Stimulated activated CD4-positive, alpha-beta T cell treated with anti-CD3 and anti-CD28 coated beads, Interleukin-4, amount 100 ng/mL, for 24 hours (primary cell): Measurements from ENCODE around the gene EIF5AL1.
"Not testable (repeated sequence)": the region's sequence is repeated elsewhere in the genome, so short reads cannot be mapped to it uniquely, and the experiment has no call there.

Experiments used
- DNase-seq: peaks from one replicate; pipeline ENCODE4 v3.0.0-alpha.2; 2020

Gene EIF5AL1

GRCh38 chr10:79488336-79488735 is 24.0 kb upstream of the EIF5AL1 start:
- DNase-seq = no peak

- no peak for DNase-seq
Observed at GRCh38 chr10:79488870-79489269, 23.5 kb upstream of the EIF5AL1 start.

GRCh38 chr10:79490400-79491142 is 21.8 kb upstream of the EIF5AL1 start:
- DNase-seq = no peak

- DNase-seq = no peak
Observed at GRCh38 chr10:79491143-79491835, 21.0 kb upstream of the EIF5AL1 start.

- DNase-seq = no peak
Observed at GRCh38 chr10:79492256-79492655, 20.1 kb upstream of the EIF5AL1 start.

GRCh38 chr10:79492839-79493238 is 19.5 kb upstream of the EIF5AL1 start:
- no peak for DNase-seq

- no peak for DNase-seq
Observed at GRCh38 chr10:79493806-79494205, 18.5 kb upstream of the EIF5AL1 start.

- DNase-seq = no peak
Observed at GRCh38 chr10:79494871-79495705, 17.2 kb upstream of the EIF5AL1 start.

GRCh38 chr10:79495791-79496190 is 16.5 kb upstream of the EIF5AL1 start:
- no peak for DNase-seq

- no peak for DNase-seq
Observed at GRCh38 chr10:79496896-79497295, 15.4 kb upstream of the EIF5AL1 start.

GRCh38 chr10:79498291-79498829 is 14.0 kb upstream of the EIF5AL1 start:
- DNase-seq = no peak

GRCh38 chr10:79502561-79503309 is 9.6 kb upstream of the EIF5AL1 start:
- DNase-seq = no peak

- not testable (repeated sequence) for DNase-seq
Observed at GRCh38 chr10:79503787-79504186, 8.5 kb upstream of the EIF5AL1 start.

GRCh38 chr10:79504483-79504882 is 7.8 kb upstream of the EIF5AL1 start:
- DNase-seq = not testable (repeated sequence)

GRCh38 chr10:79505328-79505727 is 7.0 kb upstream of the EIF5AL1 start:
- not testable (repeated sequence) for DNase-seq

GRCh38 chr10:79505829-79506228 is 6.5 kb upstream of the EIF5AL1 start:
- no peak for DNase-seq

GRCh38 chr10:79507440-79508167 is 4.7 kb upstream of the EIF5AL1 start:
- no peak for DNase-seq

- DNase-seq = not testable (repeated sequence)
Observed at GRCh38 chr10:79508245-79508644, 4.1 kb upstream of the EIF5AL1 start.

- DNase-seq = not testable (repeated sequence)
Observed at GRCh38 chr10:79509306-79509933, 2.9 kb upstream of the EIF5AL1 start.

GRCh38 chr10:79509934-79510508 is 2.3 kb upstream of the EIF5AL1 start:
- DNase-seq = not testable (repeated sequence)
